Stimulated activated CD8-positive, alpha-beta memory T cell treated with anti-CD3 and anti-CD28 coated beads, Interleukin-15, amount 100 ng/mL, for 24 hours (primary cell): ENCODE data around the gene PHLPP2.

Experiments used
- DNase-seq: peaks from one replicate; pipeline ENCODE4 v3.0.0-alpha.2; 2020; ENCODE audit warnings: low read depth

PHLPP2 gene

GRCh38 chr16:71666928-71667707 is 57.4 kb downstream of the PHLPP2 start:
- no peak for DNase-seq

GRCh38 chr16:71666264-71666663 is 58.2 kb downstream of the PHLPP2 start:
- no peak for DNase-seq

DNA sequence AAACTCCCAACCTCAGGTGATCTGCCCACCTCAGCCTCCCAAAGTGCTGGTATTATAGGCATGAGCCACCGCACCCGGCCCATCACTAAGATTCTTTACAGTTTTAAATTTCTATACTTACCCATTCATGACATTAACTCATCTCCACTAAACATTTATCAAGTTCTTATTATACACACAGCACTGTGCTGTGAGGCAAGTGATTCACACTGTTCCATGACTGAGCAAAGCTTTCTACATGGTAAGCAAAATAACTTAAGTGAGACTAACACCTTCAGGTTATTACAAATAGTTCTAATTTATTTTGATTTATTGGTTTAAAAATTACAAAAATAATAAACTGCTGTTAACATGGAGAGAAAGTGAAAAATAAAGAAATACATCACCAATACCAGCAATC is 65.0 kb downstream of the PHLPP2 start:
- DNase-seq: no peak

GRCh38 chr16:71658771-71659170 is 65.7 kb downstream of the PHLPP2 start:
- no peak for DNase-seq

DNA sequence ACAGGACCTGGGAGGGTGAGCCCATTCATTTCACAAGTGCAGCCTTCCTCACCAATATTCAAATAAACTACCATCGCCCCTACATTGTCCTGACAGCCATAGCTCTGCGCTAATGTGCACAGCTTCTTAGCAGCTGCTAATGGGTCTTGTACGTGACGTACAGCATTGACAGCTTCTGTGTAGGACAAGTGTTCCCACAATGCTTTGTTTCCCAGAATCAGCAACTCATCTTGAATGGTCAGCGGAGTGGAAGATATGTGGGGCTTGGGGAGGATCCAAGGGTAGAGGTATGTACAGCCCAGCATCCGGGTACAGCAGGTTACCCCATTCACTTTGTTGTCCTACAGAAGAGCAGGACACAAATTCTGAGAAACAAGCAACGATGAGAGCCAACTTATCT is 74.8 kb downstream of the PHLPP2 start:
- DNase-seq: no peak

DNA sequence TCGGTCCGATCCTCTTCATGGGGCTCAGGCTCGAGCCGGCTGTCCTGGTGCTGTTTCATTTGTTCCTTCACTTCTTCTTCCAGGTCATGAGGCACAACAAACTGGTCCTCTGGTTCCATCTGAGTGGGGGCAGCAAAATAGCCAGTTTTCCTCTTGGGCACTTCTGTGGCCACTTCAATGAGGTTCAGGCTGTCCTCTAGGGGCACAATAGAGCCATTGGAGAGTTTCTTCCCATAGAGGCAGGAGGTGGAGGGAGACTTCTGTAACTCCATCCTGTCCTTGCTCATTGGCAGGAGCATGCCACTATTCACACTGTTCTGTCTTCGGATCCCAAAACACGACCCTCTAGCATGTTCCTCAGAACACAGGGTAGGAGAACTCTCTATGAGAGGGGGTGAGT is 75.6 kb downstream of the PHLPP2 start:
- DNase-seq: no peak

- no peak for DNase-seq
Observed at GRCh38 chr16:71648162-71648561, 76.3 kb downstream of the PHLPP2 start.

GRCh38 chr16:71647391-71647790 is 77.1 kb downstream of the PHLPP2 start:
- no peak for DNase-seq

- DNase-seq: no peak
Observed at GRCh38 chr16:71645450-71645849, 79.1 kb downstream of the PHLPP2 start.

DNA sequence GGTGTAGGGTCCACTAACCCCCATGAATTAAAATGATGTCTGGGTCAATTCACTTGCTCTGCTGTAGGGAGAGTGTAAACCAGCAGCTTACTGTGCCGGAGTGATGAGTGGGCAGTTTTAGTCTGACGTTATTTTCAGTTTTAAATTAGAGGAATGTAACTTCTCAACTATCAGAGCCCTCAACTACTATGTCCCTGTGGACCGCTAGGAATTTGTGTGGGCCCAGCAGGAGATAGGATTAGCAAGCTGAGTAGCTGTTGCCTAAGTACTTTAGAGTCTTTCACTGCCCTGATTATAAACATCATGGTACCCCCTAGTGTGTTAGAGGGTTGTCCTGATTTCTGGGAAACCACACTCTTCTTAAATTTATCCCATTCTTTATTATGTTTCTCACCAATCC is 87.1 kb downstream of the PHLPP2 start:
- DNase-seq: no peak

DNA sequence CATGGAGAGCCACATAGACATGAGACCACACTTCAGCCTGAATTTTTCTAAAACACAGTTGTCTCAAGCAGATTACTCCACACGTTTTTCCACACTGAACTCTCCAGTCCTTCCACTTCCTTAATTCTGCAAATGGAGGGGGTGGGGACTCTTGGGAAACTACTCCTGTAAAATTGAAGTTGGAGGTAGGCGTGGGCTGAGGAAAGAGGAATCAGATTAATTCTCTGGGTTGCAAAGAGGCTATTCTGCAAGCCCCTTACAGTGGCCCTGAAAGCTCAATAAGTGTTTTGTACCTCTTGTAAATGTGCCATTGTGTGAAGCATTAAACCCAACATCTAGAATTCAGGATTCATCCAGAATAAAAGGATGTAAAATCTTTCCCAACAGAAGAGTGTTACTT is 88.9 kb downstream of the PHLPP2 start:
- no peak for DNase-seq

GRCh38 chr16:71631776-71632175 is 92.7 kb downstream of the PHLPP2 start:
- no peak for DNase-seq

GRCh38 chr16:71630808-71631207 is 93.7 kb downstream of the PHLPP2 start:
- no peak for DNase-seq

- DNase-seq: no peak
Observed at GRCh38 chr16:71629278-71630016, 95.1 kb downstream of the PHLPP2 start.

DNA sequence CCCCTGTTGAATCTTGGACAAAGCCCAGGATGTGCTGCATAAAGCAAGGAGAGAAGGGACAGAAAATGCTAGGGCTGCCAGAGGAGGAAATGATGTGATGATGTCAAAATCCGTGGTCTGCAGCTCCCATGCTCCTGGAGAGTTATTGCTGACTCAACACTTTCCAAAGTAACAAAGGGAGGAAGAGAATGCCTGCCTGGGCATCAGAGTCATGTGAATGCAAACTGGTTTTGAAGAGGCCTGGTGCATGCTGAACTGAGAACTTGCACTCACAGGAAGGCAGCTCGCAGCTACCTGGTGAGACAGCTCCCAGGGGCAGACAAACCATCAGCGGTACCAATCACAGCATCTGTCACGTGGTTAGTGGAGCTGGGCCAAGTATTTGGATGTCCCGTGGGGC is 95.7 kb downstream of the PHLPP2 start:
- no peak for DNase-seq

- DNase-seq: no peak
Observed at GRCh38 chr16:71627731-71628181, 96.7 kb downstream of the PHLPP2 start.

- no peak for DNase-seq
Observed at GRCh38 chr16:71626858-71627213, 97.7 kb downstream of the PHLPP2 start.

- DNase-seq: no peak
Observed at GRCh38 chr16:71626018-71626857, 98.3 kb downstream of the PHLPP2 start, which contains the start of gene MARVELD3. Gene MARVELD3 (plus strand): TSS chr16:71626184. CDS start chr16:71626230, 46 bp downstream.

- no peak for DNase-seq
Observed at GRCh38 chr16:71625113-71625850, 99.2 kb downstream of the PHLPP2 start.

GRCh38 chr16:71623597-71623996 is 100.9 kb downstream of the PHLPP2 start:
- DNase-seq: no peak

DNA sequence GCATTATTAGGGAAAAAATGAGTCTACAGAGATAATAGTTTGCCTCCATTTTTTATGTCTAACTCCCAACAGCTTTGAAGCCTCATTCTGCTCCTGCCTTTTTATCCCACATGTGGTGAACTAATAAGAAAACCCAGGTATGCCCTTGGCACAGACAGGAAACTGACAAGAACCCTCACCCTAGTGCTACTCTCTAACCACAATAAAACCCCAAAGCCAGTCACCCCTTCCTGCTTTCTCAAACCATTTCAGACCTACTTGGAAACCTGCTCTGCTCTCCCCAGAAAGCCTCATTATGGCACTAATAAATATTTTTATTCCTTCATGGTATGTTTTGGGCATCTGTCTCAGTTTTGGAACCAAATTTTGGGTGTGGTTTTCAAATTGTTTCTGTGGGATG is 102.4 kb downstream of the PHLPP2 start:
- DNase-seq: no peak

DNA sequence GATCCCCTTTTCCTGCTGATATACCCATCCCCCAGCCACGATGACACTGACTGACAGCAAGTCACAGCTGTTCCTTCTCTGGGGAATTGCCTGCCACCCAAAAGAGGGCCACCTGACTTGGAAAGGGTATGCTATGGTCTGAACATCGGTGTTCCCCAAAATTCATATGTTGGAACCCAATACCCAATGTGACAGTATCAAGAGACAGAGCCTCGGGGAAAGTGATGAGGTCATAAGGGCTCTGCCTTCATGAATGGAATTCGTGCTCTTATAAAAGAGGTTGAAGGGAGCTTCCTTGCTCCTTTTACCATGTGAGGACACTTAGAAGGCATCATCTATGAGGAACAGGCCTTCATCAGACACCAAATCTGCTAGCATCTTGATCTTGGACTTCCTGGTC is 106.1 kb downstream of the PHLPP2 start:
- no peak for DNase-seq
